WTC11 (cell line): Measurements from ENCODE around the gene PI4KB. TPM values are rescaled to one million over a fixed set of nuclear protein-coding genes. Genes with fewer than 3 reads are reported as not detected.

Experiments
- ATAC-seq: fragments of 200-7000 bp; cut with Tn5 transposase; 2 replicates; pipeline ENCODE4 v1.10.0; 2021; ENCODE audit warnings: mild to moderate bottlenecking, moderate library complexity
- CTCF ChIA-PET: fragments of 300-600 bp; sonication (Branson Sonifier 250); formaldehyde crosslinking; loops from one replicate; lab custom pipeline; 2021; ENCODE audit warnings: antibody characterized with exemption; lab: Charles Lee
- POLR2A ChIA-PET: fragments of 350-600 bp; sonication (Branson Sonifier 250); formaldehyde crosslinking; loops from one replicate; lab custom pipeline; 2021; ENCODE audit warnings: antibody characterized with exemption; lab: Charles Lee
- DNase-seq: peaks from one replicate; pipeline ENCODE4 v3.0.0; 2021; ENCODE audit warnings: low spot score
- H3K27ac Mint-ChIP-seq: 2 replicates; pipeline ENCODE4 v1.8.0; 2021; ENCODE audit warnings: mixed read lengths
- H3K27me3 Mint-ChIP-seq: 2 replicates; pipeline ENCODE4 v1.8.0; 2021; ENCODE audit warnings: low read depth, mild to moderate bottlenecking, moderate library complexity, mixed read lengths
- H3K36me3 Mint-ChIP-seq: 2 replicates; pipeline ENCODE4 v1.8.0; 2021; ENCODE audit warnings: mixed read lengths
- H3K4me1 Mint-ChIP-seq: 2 replicates; pipeline ENCODE4 v1.8.0; 2022; ENCODE audit warnings: mixed read lengths
- H3K4me3 Mint-ChIP-seq: 2 replicates; pipeline ENCODE4 v1.8.0; 2021; ENCODE audit warnings: mild to moderate bottlenecking, moderate library complexity, mixed read lengths
- H3K9me3 Mint-ChIP-seq: 2 replicates; pipeline ENCODE4 v1.8.0; 2021; ENCODE audit warnings: mixed read lengths
- ATF3 ChIP-seq: sonication (generic); formaldehyde crosslinking; conservative IDR thresholded peaks from 2 replicates; pipeline ENCODE4 v1.8.1; 2022; ENCODE audit warnings: mild to moderate bottlenecking, missing genetic modification reagents
- CDX4 ChIP-seq: fragments of 250-450 bp; sonication (Bioruptor Pico); IDR thresholded peaks from 2 replicates; pipeline ENCODE4 v1.9.0; 2021; ENCODE audit warnings: moderate library complexity, mild to moderate bottlenecking, inconsistent platforms, borderline replicate concordance
- EMX1 ChIP-seq: fragments of 250-450 bp; sonication (Bioruptor Pico); IDR thresholded peaks from 2 replicates; pipeline ENCODE4 v1.8.0; 2021; ENCODE audit warnings: mild to moderate bottlenecking
- ERG ChIP-seq: fragments of 250-450 bp; sonication (Bioruptor Pico); IDR thresholded peaks from 2 replicates; pipeline ENCODE4 v1.8.0; 2021; ENCODE audit warnings: mild to moderate bottlenecking
- FOXK1 ChIP-seq: sonication (generic); formaldehyde crosslinking; IDR thresholded peaks from 2 replicates; pipeline ENCODE4 v1.8.0; 2022; ENCODE audit warnings: mild to moderate bottlenecking, moderate library complexity, missing genetic modification reagents
- FOXP4 ChIP-seq: sonication (generic); formaldehyde crosslinking; IDR thresholded peaks from 2 replicates; pipeline ENCODE4 v1.8.0; 2022; ENCODE audit warnings: mild to moderate bottlenecking, missing genetic modification reagents
- PRDM15 ChIP-seq: sonication (generic); formaldehyde crosslinking; IDR thresholded peaks from 2 replicates; pipeline ENCODE4 v1.8.0; 2022; ENCODE audit warnings: missing genetic modification reagents
- PRRX2 ChIP-seq: fragments of 250-450 bp; sonication (Bioruptor Pico); IDR thresholded peaks from 2 replicates; pipeline ENCODE4 v1.8.0; 2021; ENCODE audit warnings: mild to moderate bottlenecking
- SMAD4 ChIP-seq: sonication (generic); formaldehyde crosslinking; IDR thresholded peaks from 2 replicates; pipeline ENCODE4 v1.8.0; 2022; ENCODE audit warnings: mild to moderate bottlenecking, missing genetic modification reagents
- TEAD1 ChIP-seq: sonication (generic); formaldehyde crosslinking; IDR thresholded peaks from 2 replicates; pipeline ENCODE4 v1.8.0; 2022; ENCODE audit warnings: mild to moderate bottlenecking, missing genetic modification reagents
- ZBTB21 ChIP-seq: sonication (generic); formaldehyde crosslinking; IDR thresholded peaks from 2 replicates; pipeline ENCODE4 v1.8.1; 2023; ENCODE audit warnings: mild to moderate bottlenecking, missing genetic modification reagents, borderline replicate concordance
- ZBTB43 ChIP-seq: sonication (generic); formaldehyde crosslinking; IDR thresholded peaks from 2 replicates; pipeline ENCODE4 v1.8.1; 2023; ENCODE audit warnings: mild to moderate bottlenecking, missing genetic modification reagents
- ZNF425 ChIP-seq: fragments of 250-450 bp; sonication (Bioruptor Pico); conservative IDR thresholded peaks from 2 replicates; pipeline ENCODE4 v1.9.0; 2021; ENCODE audit warnings: mild to moderate bottlenecking
- total RNA-seq: library from RNA; stranded (reverse); gene quantifications from 3 replicates; pipeline ENCODE4 v1.2.3, GENCODE V29; 2021

PI4KB gene
- total RNA-seq, 1 experiment from 2014 or later: 33.6 TPM

- H3K9me3 Mint-ChIP-seq: no peaks in the 10 kb centered on the region
- peaks cover 17% of the 10 kb centered on the region for H3K36me3 Mint-ChIP-seq
- CTCF ChIA-PET: interaction anchor here (1.8 to 2.3 kb wide), 4 partner anchors 15 to 25 kb away, joined by 5 to 48 read pairs (median 18); no protein-coding TSS in a partner anchor
- POLR2A ChIA-PET: interaction anchor here (2.0 kb wide), 1 partner anchor 43 kb away, joined by 23 read pairs; the partner anchor contains the start of gene ZNF687
- peaks cover 13% of the 10 kb centered on the region for H3K4me1 Mint-ChIP-seq
- peak overlapping the region; percentile 95; the same call in 1 of the 2 replicates for H3K27ac Mint-ChIP-seq
- no peak for TF ChIP-seq SMAD4 (CRISPR knock-in tag)
- ATAC-seq (no peak), DNase-seq (no peak)
- H3K27me3 Mint-ChIP-seq: no peaks in the 10 kb centered on the region
- peak overlapping the region; percentile 87 for H3K4me3 Mint-ChIP-seq
These were observed 1.4 kb downstream of the PI4KB start for GRCh38 chr1:151325646-151326429.

- ATAC-seq (no peak), DNase-seq (no peak)
- Mint-ChIP-seq H3K9me3 (no peaks in the 10 kb centered on the region), H3K27ac (no peak overlapping the region), H3K4me3 (peak overlapping the region; percentile 87; the same call in 1 of the 2 replicates), H3K4me1 (peaks cover 13% of the 10 kb centered on the region), H3K36me3 (peaks cover 17% of the 10 kb centered on the region)
- CTCF ChIA-PET: interaction anchor here (1.8 kb wide), 2 partner anchors 15 to 24 kb away, joined by 5 to 6 read pairs; no protein-coding TSS in a partner anchor
- POLR2A ChIA-PET: no interaction called here
- TF ChIP-seq PRRX2 (no peak), ERG (no peak), FOXP4 (CRISPR knock-in tag) (no peak), EMX1 (CRISPR knock-in tag) (no peak), ZBTB43 (CRISPR knock-in tag) (no peak), TEAD1 (no peak), ATF3 (no peak), PRDM15 (CRISPR knock-in tag) (no peak)
- TF ChIP-seq, all 79 proteins: peak for 0
- no peaks in the 10 kb centered on the region for H3K27me3 Mint-ChIP-seq
These were observed 2.0 kb downstream of the PI4KB start for GRCh38 chr1:151325231-151325630.

- POLR2A ChIA-PET: interaction anchor here (0.7 kb wide), 1 partner anchor 35 kb away, joined by 3 read pairs; no protein-coding TSS in a partner anchor
- ATAC-seq: no peak
- H3K27me3 Mint-ChIP-seq: no peaks in the 10 kb centered on the region
- H3K4me3 Mint-ChIP-seq: no peak overlapping the region
- peaks cover 13% of the 10 kb centered on the region for H3K4me1 Mint-ChIP-seq
- TF ChIP-seq ZBTB21 (CRISPR knock-in tag) (no peak), CDX4 (no peak), ZNF425 (CRISPR knock-in tag) (no peak), FOXK1 (CRISPR knock-in tag) (no peak), ZBTB43 (CRISPR knock-in tag) (no peak)
- DNase-seq: no peak
- H3K36me3 Mint-ChIP-seq: peaks cover 17% of the 10 kb centered on the region
- CTCF ChIA-PET: interaction anchor here (1.5 to 1.8 kb wide), 3 partner anchors 14 to 24 kb away, joined by 3 to 6 read pairs (median 5); no protein-coding TSS in a partner anchor
- no peaks in the 10 kb centered on the region for H3K9me3 Mint-ChIP-seq
- H3K27ac Mint-ChIP-seq: no peak overlapping the region
These were observed 2.8 kb downstream of the PI4KB start for GRCh38 chr1:151324390-151324930.
